CD4-positive, alpha-beta T cell treated with Interferon alpha-2 for 1 hour (primary cell): ENCODE data around the gene EPHA4.

Experiments
- DNase-seq, 2 donors: peaks; one replicate each; pipeline ENCODE4 v3.0.0-alpha.2; 2020 to 2022

Gene EPHA4

GRCh38 chr2:221571025-221571550 lies 1.0 kb downstream of the EPHA4 start:
- DNase-seq, result peak; percentile 29 to 63

- peak in 1 of 2 donors; percentile 31 for DNase-seq
Observed at GRCh38 chr2:221570321-221570935, 1.7 kb downstream of the EPHA4 start.

- no peak for DNase-seq
Observed at GRCh38 chr2:221569871-221570270, 2.2 kb downstream of the EPHA4 start.

GRCh38 chr2:221569425-221569845 lies 2.7 kb downstream of the EPHA4 start:
- no peak for DNase-seq

- no peak for DNase-seq
Observed at GRCh38 chr2:221568299-221568698, 3.8 kb downstream of the EPHA4 start.

GRCh38 chr2:221567809-221568208 lies 4.3 kb downstream of the EPHA4 start:
- DNase-seq, result no peak

GRCh38 chr2:221567231-221567760 lies 4.8 kb downstream of the EPHA4 start:
- DNase-seq, result no peak

- DNase-seq, result no peak
Observed at GRCh38 chr2:221563270-221563985, 8.7 kb downstream of the EPHA4 start.

- DNase-seq, result no peak
Observed at GRCh38 chr2:221562226-221562625, 9.9 kb downstream of the EPHA4 start.

- DNase-seq, result no peak
Observed at GRCh38 chr2:221561770-221562169, 10.3 kb downstream of the EPHA4 start.

GRCh38 chr2:221559991-221560390 lies 12.1 kb downstream of the EPHA4 start:
- no peak for DNase-seq

- DNase-seq, result no peak
Observed at GRCh38 chr2:221558107-221558506, 14.0 kb downstream of the EPHA4 start.

- no peak for DNase-seq
Observed at GRCh38 chr2:221555494-221555846, 16.6 kb downstream of the EPHA4 start.

- peak; percentile 6 for DNase-seq
Observed at GRCh38 chr2:221554769-221555493, 17.2 kb downstream of the EPHA4 start.

GRCh38 chr2:221553333-221553732 lies 18.8 kb downstream of the EPHA4 start:
- no peak for DNase-seq

GRCh38 chr2:221552291-221552690 lies 19.8 kb downstream of the EPHA4 start:
- DNase-seq, result no peak

- DNase-seq, result no peak
Observed at GRCh38 chr2:221551864-221552263, 20.2 kb downstream of the EPHA4 start.

- no peak for DNase-seq
Observed at GRCh38 chr2:221549143-221549542, 23.0 kb downstream of the EPHA4 start.

GRCh38 chr2:221546505-221547225 lies 25.4 kb downstream of the EPHA4 start:
- peak in 1 of 2 donors; percentile 25 for DNase-seq

GRCh38 chr2:221541131-221541735 lies 30.9 kb downstream of the EPHA4 start:
- no peak for DNase-seq

- DNase-seq, result no peak
Observed at GRCh38 chr2:221539246-221539645, 32.9 kb downstream of the EPHA4 start.

- DNase-seq, result no peak
Observed at GRCh38 chr2:221535824-221536223, 36.3 kb downstream of the EPHA4 start.
